ENCODE results near the gene WNT9B.

- TF ChIP-seq CTCF (IDR thresholded peaks at IDR 0.05) (no peak), POLR2A (IDR thresholded peaks at IDR 0.05) (no peak)
These were observed 43.8 kb downstream of the WNT9B start for GRCh38 chr17:46895171-46895570.

Measured in uterus (tissue), 2 donors.